IMR-90 (cell line): ENCODE data around the gene ANO2.

Experiments
- BHLHE40 ChIP-seq: fragments of 150-350 bp; IDR thresholded peaks from 2 replicates; pipeline ENCODE4 v1.6.1; 2016; ENCODE audit warnings: mild to moderate bottlenecking, low read depth, low read length
- CTCF ChIP-seq: conservative IDR thresholded peaks from 2 replicates; pipeline ENCODE4 v1.5.1; 2012; ENCODE audit warnings: mild to moderate bottlenecking, low read depth, low read length, improper control_type of control experiment
- ELK1 ChIP-seq: fragments of 150-350 bp; IDR thresholded peaks from 2 replicates; pipeline ENCODE4 v1.6.1; 2016; ENCODE audit warnings: low read depth, mild to moderate bottlenecking, low read length, moderate library complexity, borderline replicate concordance
- MAFK ChIP-seq: IDR thresholded peaks from 2 replicates; pipeline ENCODE4 v1.6.1; 2012; ENCODE audit warnings: low read depth, low read length, improper control_type of control experiment
- POLR2A ChIP-seq: IDR thresholded peaks from 2 replicates; pipeline ENCODE4 v1.6.1; 2012; ENCODE audit warnings: mild to moderate bottlenecking, low read depth, low read length
- RAD21 ChIP-seq: IDR thresholded peaks from 2 replicates; pipeline ENCODE4 v1.6.1; 2012; ENCODE audit warnings: low read length, improper control_type of control experiment
- RCOR1 ChIP-seq: IDR thresholded peaks from 2 replicates; pipeline ENCODE4 v1.6.1; 2012; ENCODE audit warnings: mild to moderate bottlenecking, low read length, improper control_type of control experiment; ENCODE audit not compliant: insufficient replicate concordance
- RFX5 ChIP-seq: IDR thresholded peaks from 2 replicates; pipeline ENCODE4 v1.8.0; 2012; ENCODE audit warnings: low read depth, mild to moderate bottlenecking, low read length, moderate library complexity
- SMC3 ChIP-seq: fragments of 150-350 bp; IDR thresholded peaks from 2 replicates; pipeline ENCODE4 v1.6.1; 2016; ENCODE audit warnings: low read depth, mild to moderate bottlenecking, antibody characterized with exemption, low read length, moderate library complexity
- TF ChIP-seq, protein P1 (sequence below): fragments of 150-350 bp; IDR thresholded peaks from 2 replicates; pipeline ENCODE4 v1.6.1; 2017; ENCODE audit warnings: mild to moderate bottlenecking, antibody characterized with exemption, low read length, low read depth

GRCh38 chr12:5982106-5982505, 37.0 kb upstream of the ANO2 start:
- TF ChIP-seq CTCF, result no peak
- TF ChIP-seq POLR2A, result no peak
- TF ChIP-seq MAFK, result no peak
- no peak for TF ChIP-seq RAD21
- TF ChIP-seq RFX5, result no peak
- TF ChIP-seq BHLHE40, result no peak
- TF ChIP-seq RCOR1, result no peak
- no peak for TF ChIP-seq SMC3
- TF ChIP-seq, protein P1, sequence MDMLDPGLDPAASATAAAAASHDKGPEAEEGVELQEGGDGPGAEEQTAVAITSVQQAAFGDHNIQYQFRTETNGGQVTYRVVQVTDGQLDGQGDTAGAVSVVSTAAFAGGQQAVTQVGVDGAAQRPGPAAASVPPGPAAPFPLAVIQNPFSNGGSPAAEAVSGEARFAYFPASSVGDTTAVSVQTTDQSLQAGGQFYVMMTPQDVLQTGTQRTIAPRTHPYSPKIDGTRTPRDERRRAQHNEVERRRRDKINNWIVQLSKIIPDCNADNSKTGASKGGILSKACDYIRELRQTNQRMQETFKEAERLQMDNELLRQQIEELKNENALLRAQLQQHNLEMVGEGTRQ, result no peak
- no peak for TF ChIP-seq ELK1
